IPS-18a (cell line): ENCODE measurements around the gene RIPOR2.

Source experiments
- H3K27ac ChIP-seq: one replicate; pipeline ENCODE4 v1.5.1; 2013; ENCODE audit warnings: low read length
- H3K27me3 ChIP-seq: one replicate; pipeline ENCODE4 v1.6.1; 2013; ENCODE audit warnings: mild to moderate bottlenecking, low read length; ENCODE audit not compliant: control insufficient read depth, insufficient read depth
- H3K36me3 ChIP-seq: one replicate; pipeline ENCODE4 v1.6.1; 2013; ENCODE audit warnings: low read depth, low read length; ENCODE audit not compliant: control insufficient read depth
- H3K4me1 ChIP-seq: one replicate; pipeline ENCODE4 v1.6.1; 2013; ENCODE audit warnings: low read depth, low read length; ENCODE audit not compliant: control insufficient read depth
- H3K4me3 ChIP-seq: one replicate; pipeline ENCODE4 v1.5.1; 2013; ENCODE audit warnings: low read length
- H3K9ac ChIP-seq: one replicate; pipeline ENCODE4 v1.6.1; 2013; ENCODE audit warnings: mild to moderate bottlenecking, low read length, moderate library complexity
- H3K9me3 ChIP-seq: one replicate; pipeline ENCODE4 v1.6.1; 2013; ENCODE audit warnings: low read depth, low read length; ENCODE audit not compliant: control insufficient read depth

RIPOR2 gene

GRCh38 chr6:24849713-24850112 lies 86.0 kb downstream of the RIPOR2 start:
- no peaks in the 10 kb centered on the region for H3K36me3 ChIP-seq
- no peaks in the 10 kb centered on the region for H3K27me3 ChIP-seq
- H3K27ac ChIP-seq = no peak overlapping the region
- no peak overlapping the region for H3K9ac ChIP-seq
- H3K9me3 ChIP-seq = no peaks in the 10 kb centered on the region
- H3K4me1 ChIP-seq = no peaks in the 10 kb centered on the region
- no peak overlapping the region for H3K4me3 ChIP-seq

GRCh38 chr6:24848461-24848860 lies 87.3 kb downstream of the RIPOR2 start:
- Histone ChIP-seq H3K4me1 (no peaks in the 10 kb centered on the region), H3K27ac (no peak overlapping the region), H3K9ac (no peak overlapping the region), H3K9me3 (no peaks in the 10 kb centered on the region), H3K27me3 (no peaks in the 10 kb centered on the region), H3K4me3 (no peak overlapping the region), H3K36me3 (no peaks in the 10 kb centered on the region)

GRCh38 chr6:24847402-24847801 lies 88.4 kb downstream of the RIPOR2 start:
- Histone ChIP-seq H3K27ac (no peak overlapping the region), H3K36me3 (no peaks in the 10 kb centered on the region), H3K4me1 (no peaks in the 10 kb centered on the region), H3K9me3 (no peaks in the 10 kb centered on the region), H3K4me3 (no peak overlapping the region), H3K27me3 (no peaks in the 10 kb centered on the region), H3K9ac (no peak overlapping the region)

GRCh38 chr6:24845578-24845977 lies 90.2 kb downstream of the RIPOR2 start:
- no peak overlapping the region for H3K9ac ChIP-seq
- no peaks in the 10 kb centered on the region for H3K36me3 ChIP-seq
- H3K27me3 ChIP-seq = no peaks in the 10 kb centered on the region
- no peak overlapping the region for H3K4me3 ChIP-seq
- H3K27ac ChIP-seq = no peak overlapping the region
- H3K4me1 ChIP-seq = no peaks in the 10 kb centered on the region
- no peaks in the 10 kb centered on the region for H3K9me3 ChIP-seq

- Histone ChIP-seq H3K27ac (no peak overlapping the region), H3K9me3 (no peaks in the 10 kb centered on the region), H3K4me1 (no peaks in the 10 kb centered on the region), H3K9ac (no peak overlapping the region), H3K36me3 (no peaks in the 10 kb centered on the region), H3K4me3 (no peak overlapping the region), H3K27me3 (no peaks in the 10 kb centered on the region)
These were observed 90.9 kb downstream of the RIPOR2 start for GRCh38 chr6:24844903-24845302.

- H3K9ac ChIP-seq = no peak overlapping the region
- no peaks in the 10 kb centered on the region for H3K36me3 ChIP-seq
- no peaks in the 10 kb centered on the region for H3K27me3 ChIP-seq
- no peak overlapping the region for H3K4me3 ChIP-seq
- no peaks in the 10 kb centered on the region for H3K9me3 ChIP-seq
- no peak overlapping the region for H3K27ac ChIP-seq
- H3K4me1 ChIP-seq = no peaks in the 10 kb centered on the region
These were observed 91.7 kb downstream of the RIPOR2 start for GRCh38 chr6:24844061-24844460.

GRCh38 chr6:24840187-24840586 lies 95.6 kb downstream of the RIPOR2 start:
- Histone ChIP-seq H3K27me3 (no peaks in the 10 kb centered on the region), H3K9ac (no peak overlapping the region), H3K9me3 (no peaks in the 10 kb centered on the region), H3K4me1 (no peaks in the 10 kb centered on the region), H3K4me3 (no peak overlapping the region), H3K27ac (no peak overlapping the region), H3K36me3 (no peaks in the 10 kb centered on the region)

GRCh38 chr6:24838994-24839393 lies 96.8 kb downstream of the RIPOR2 start:
- no peak overlapping the region for H3K4me3 ChIP-seq
- H3K4me1 ChIP-seq = no peaks in the 10 kb centered on the region
- H3K27me3 ChIP-seq = no peaks in the 10 kb centered on the region
- H3K9me3 ChIP-seq = no peaks in the 10 kb centered on the region
- no peak overlapping the region for H3K9ac ChIP-seq
- H3K36me3 ChIP-seq = no peaks in the 10 kb centered on the region
- no peak overlapping the region for H3K27ac ChIP-seq

GRCh38 chr6:24838081-24838480 lies 97.7 kb downstream of the RIPOR2 start:
- Histone ChIP-seq H3K4me3 (no peak overlapping the region), H3K4me1 (no peaks in the 10 kb centered on the region), H3K36me3 (no peaks in the 10 kb centered on the region), H3K9ac (no peak overlapping the region), H3K9me3 (no peaks in the 10 kb centered on the region), H3K27ac (no peak overlapping the region), H3K27me3 (no peaks in the 10 kb centered on the region)

- no peaks in the 10 kb centered on the region for H3K36me3 ChIP-seq
- H3K27ac ChIP-seq = no peak overlapping the region
These were observed 99.7 kb downstream of the RIPOR2 start for GRCh38 chr6:24836109-24836508.

GRCh38 chr6:24833711-24834386 lies 101.9 kb downstream of the RIPOR2 start:
- no peaks in the 10 kb centered on the region for H3K36me3 ChIP-seq

More at GRCh38 chr6:24836109-24836508, 99.7 kb downstream of the RIPOR2 start:
- H3K9ac ChIP-seq = no peak overlapping the region
- no peak overlapping the region for H3K4me3 ChIP-seq
- no peaks in the 10 kb centered on the region for H3K27me3 ChIP-seq
- no peaks in the 10 kb centered on the region for H3K9me3 ChIP-seq
- no peaks in the 10 kb centered on the region for H3K4me1 ChIP-seq

GRCh38 chr6:24832794-24833193 lies 103.0 kb downstream of the RIPOR2 start:
- no peaks in the 10 kb centered on the region for H3K4me1 ChIP-seq
- H3K4me3 ChIP-seq = no peak overlapping the region
- no peaks in the 10 kb centered on the region for H3K36me3 ChIP-seq
- no peak overlapping the region for H3K27ac ChIP-seq
- H3K9ac ChIP-seq = no peak overlapping the region
- H3K9me3 ChIP-seq = no peaks in the 10 kb centered on the region
- H3K27me3 ChIP-seq = no peaks in the 10 kb centered on the region

More at GRCh38 chr6:24833711-24834386, 101.9 kb downstream of the RIPOR2 start:
- Histone ChIP-seq H3K4me1 (no peaks in the 10 kb centered on the region), H3K27me3 (no peaks in the 10 kb centered on the region), H3K9me3 (no peaks in the 10 kb centered on the region), H3K4me3 (no peak overlapping the region), H3K9ac (no peak overlapping the region), H3K27ac (no peak overlapping the region)
